SK-N-SH treated with all-trans-retinoic acid at 6 μM for 48 hours (cell line): ENCODE measurements around the gene ECM2.

Source experiments
- ATAC-seq: fragments of 200-7000 bp; cut with Tn5 transposase; 3 replicates; pipeline ENCODE4 v1.9.1; 2020; ENCODE audit warnings: mild to moderate bottlenecking, moderate library complexity
- ARNTL ChIP-seq: fragments of 450-650 bp; formaldehyde crosslinking; IDR thresholded peaks from 2 replicates; pipeline ENCODE4 v1.5.0; 2020; ENCODE audit warnings: low read depth, mild to moderate bottlenecking, moderate library complexity, borderline replicate concordance
- BACH2 ChIP-seq: fragments of 250-450 bp; sonication (Bioruptor Pico); IDR thresholded peaks from 2 replicates; pipeline ENCODE4 v1.9.0; 2021; ENCODE audit warnings: mild to moderate bottlenecking, borderline replicate concordance
- CREB5 ChIP-seq: fragments of 250-450 bp; sonication (Bioruptor Pico); IDR thresholded peaks from 2 replicates; pipeline ENCODE4 v1.5.1; 2020; ENCODE audit warnings: low read depth, mild to moderate bottlenecking, moderate library complexity
- CSRNP3 ChIP-seq: fragments of 250-450 bp; sonication (Bioruptor Pico); IDR thresholded peaks from 2 replicates; pipeline ENCODE4 v1.5.1; 2021; ENCODE audit warnings: mild to moderate bottlenecking, moderate library complexity
- ESRRG ChIP-seq: fragments of 250-450 bp; sonication (Bioruptor Pico); IDR thresholded peaks from 2 replicates; pipeline ENCODE4 v1.6.1; 2021; ENCODE audit warnings: mild to moderate bottlenecking
- GLIS3 ChIP-seq: fragments of 250-450 bp; sonication (Bioruptor Pico); IDR thresholded peaks from 2 replicates; pipeline ENCODE4 v1.5.0; 2020; ENCODE audit warnings: mild to moderate bottlenecking, moderate library complexity
- ISL1 ChIP-seq: fragments of 250-450 bp; sonication (Bioruptor Pico); IDR thresholded peaks from 2 replicates; pipeline ENCODE4 v2.1.2; 2022; ENCODE audit warnings: mild to moderate bottlenecking, moderate library complexity
- PATZ1 ChIP-seq: fragments of 250-450 bp; sonication (Bioruptor Pico); IDR thresholded peaks from 2 replicates; pipeline ENCODE4 v1.8.0; 2020; ENCODE audit warnings: mild to moderate bottlenecking, moderate library complexity, borderline replicate concordance
- POU6F1 ChIP-seq: fragments of 250-450 bp; sonication (Bioruptor Pico); IDR thresholded peaks from 2 replicates; pipeline ENCODE4 v1.8.0; 2021; ENCODE audit warnings: low read depth, mild to moderate bottlenecking, moderate library complexity, borderline replicate concordance
- RARB ChIP-seq: fragments of 250-450 bp; sonication (Bioruptor Pico); IDR thresholded peaks from 2 replicates; pipeline ENCODE4 v1.8.0; 2021; ENCODE audit warnings: mild to moderate bottlenecking, moderate library complexity
- SNAI2 ChIP-seq: fragments of 250-450 bp; sonication (Bioruptor Pico); IDR thresholded peaks from 2 replicates; pipeline ENCODE4 v1.5.0; 2020; ENCODE audit warnings: mild to moderate bottlenecking, moderate library complexity
- TCF4 ChIP-seq: fragments of 250-450 bp; sonication (Bioruptor Pico); IDR thresholded peaks from 2 replicates; pipeline ENCODE4 v1.8.0; 2021; ENCODE audit warnings: mild to moderate bottlenecking, moderate library complexity, borderline replicate concordance
- TOX ChIP-seq: fragments of 250-450 bp; sonication (Bioruptor Pico); IDR thresholded peaks from 2 replicates; pipeline ENCODE4 v1.8.0; 2021; ENCODE audit warnings: mild to moderate bottlenecking, moderate library complexity, borderline replicate concordance
- TSHZ2 ChIP-seq: fragments of 250-450 bp; sonication (Bioruptor Pico); IDR thresholded peaks from 2 replicates; pipeline ENCODE4 v1.5.0; 2020; ENCODE audit warnings: mild to moderate bottlenecking, moderate library complexity
- ZC3H10 ChIP-seq: fragments of 250-450 bp; sonication (Bioruptor Pico); IDR thresholded peaks from 2 replicates; pipeline ENCODE4 v1.5.1; 2021; ENCODE audit warnings: mild to moderate bottlenecking, moderate library complexity
- ZFP3 ChIP-seq: fragments of 250-450 bp; sonication (Bioruptor Pico); IDR thresholded peaks from 2 replicates; pipeline ENCODE4 v1.5.0; 2020; ENCODE audit warnings: mild to moderate bottlenecking, moderate library complexity
- ZFP30 ChIP-seq: fragments of 450-650 bp; formaldehyde crosslinking; IDR thresholded peaks from 2 replicates; pipeline ENCODE4 v1.5.0; 2022; ENCODE audit warnings: mild to moderate bottlenecking, moderate library complexity
- ZNF565 ChIP-seq: fragments of 450-650 bp; formaldehyde crosslinking; conservative IDR thresholded peaks from 2 replicates; pipeline ENCODE4 v1.5.0; 2020; ENCODE audit warnings: low read depth, mild to moderate bottlenecking, moderate library complexity
- ZNF70 ChIP-seq: fragments of 450-650 bp; formaldehyde crosslinking; IDR thresholded peaks from 2 replicates; pipeline ENCODE4 v1.5.0; 2020; ENCODE audit warnings: mild to moderate bottlenecking, moderate library complexity
- ZNF8 ChIP-seq: fragments of 450-650 bp; formaldehyde crosslinking; IDR thresholded peaks from 2 replicates; pipeline ENCODE4 v1.5.0; 2020; ENCODE audit warnings: mild to moderate bottlenecking, moderate library complexity

ECM2 gene

GRCh38 chr9:92513349-92513748 lies 22.4 kb downstream of the ECM2 start:
- TF ChIP-seq GLIS3 (CRISPR knock-in tag): no peak
- no peak for TF ChIP-seq PATZ1
- TF ChIP-seq ZFP30 (CRISPR knock-in tag): no peak
- no peak for TF ChIP-seq ZNF565 (CRISPR knock-in tag)
- no peak for TF ChIP-seq POU6F1 (CRISPR knock-in tag)
- TF ChIP-seq BACH2 (CRISPR knock-in tag): no peak
- TF ChIP-seq TSHZ2 (CRISPR knock-in tag): no peak
- no peak for TF ChIP-seq ISL1 (CRISPR knock-in tag)
- no peak for TF ChIP-seq ESRRG (CRISPR knock-in tag)
- TF ChIP-seq ZC3H10 (CRISPR knock-in tag): no peak
- TF ChIP-seq RARB (CRISPR knock-in tag): no peak
- no peak for TF ChIP-seq CREB5
- no peak for TF ChIP-seq CSRNP3 (CRISPR knock-in tag)
- no peak for TF ChIP-seq ZNF8
- no peak for TF ChIP-seq TOX (CRISPR knock-in tag)
- no peak for ATAC-seq

- TF ChIP-seq ARNTL (CRISPR knock-in tag) (no peak), ZC3H10 (CRISPR knock-in tag) (no peak), ISL1 (CRISPR knock-in tag) (no peak), ZNF565 (CRISPR knock-in tag) (no peak), PATZ1 (no peak), TCF4 (no peak), ZNF8 (no peak), CSRNP3 (CRISPR knock-in tag) (no peak), CREB5 (no peak), GLIS3 (CRISPR knock-in tag) (no peak), TOX (CRISPR knock-in tag) (no peak), ESRRG (CRISPR knock-in tag) (no peak), SNAI2 (CRISPR knock-in tag) (no peak), ZFP3 (no peak), ZFP30 (CRISPR knock-in tag) (no peak), ZNF70 (no peak)
- ATAC-seq: no peak
Measured at GRCh38 chr9:92512622-92513021, 23.2 kb downstream of the ECM2 start.
